ENCODE results near the gene TPSG1. TPM values are rescaled to one million over a fixed set of nuclear protein-coding genes. Genes with fewer than 3 reads are reported as not detected.
"Not testable (repeated sequence)": the region's sequence is repeated elsewhere in the genome, so short reads cannot be mapped to it uniquely, and the experiment has no call there.

Gene TPSG1
- total and polyA plus RNA-seq, 2 experiments from 2014 or later: 0.77 TPM; not detected in 1

DNA sequence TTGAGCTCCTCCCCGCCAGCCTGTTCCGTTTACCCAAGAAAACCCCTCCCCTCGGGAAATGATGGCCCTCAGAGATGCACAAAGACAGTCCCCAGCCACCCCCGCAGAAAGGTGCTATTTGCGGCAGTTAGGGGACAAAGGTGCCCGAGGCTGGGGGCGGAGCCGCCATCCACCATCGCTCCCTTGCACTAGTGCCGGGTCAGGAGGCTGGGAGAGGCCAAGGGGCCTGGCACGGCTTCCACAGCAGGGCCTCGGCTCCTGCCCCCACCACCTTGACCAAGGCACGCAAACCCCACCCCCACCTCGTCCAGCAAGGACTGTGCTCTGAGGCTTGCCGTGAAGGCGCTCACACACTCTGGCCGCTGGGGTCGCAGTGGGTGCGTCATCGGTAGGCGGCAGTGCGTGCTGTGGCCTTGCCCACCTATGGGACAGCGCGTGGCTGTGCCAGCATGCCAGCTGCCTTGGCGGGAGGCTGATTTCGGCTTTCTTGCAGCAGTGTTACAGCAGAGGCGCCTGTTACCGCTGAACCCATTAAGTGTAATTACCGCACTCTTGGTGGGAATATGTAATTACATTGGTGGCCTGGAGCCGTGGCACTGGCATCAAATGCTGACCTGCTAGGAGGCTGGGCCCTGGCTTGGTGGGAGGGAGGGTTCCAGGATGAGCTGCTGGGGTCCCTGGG lies 31.8 kb downstream of the TPSG1 start:
- Histone ChIP-seq H3K27me3 (no peaks in the 10 kb centered on the region), H3K9me3 (ENCODE audit: low read depth) (no peaks in the 10 kb centered on the region), H3K36me3 (no peaks in the 10 kb centered on the region), H3K4me1 (ENCODE audit: low read depth) (no peaks in the 10 kb centered on the region), H3K4me3 (no peak overlapping the region), H3K27ac (no peak overlapping the region)
- DNase-seq (ENCODE audit: low read depth in 1 of 2, low spot score in 1 of 2): no peak
- TF ChIP-seq, protein P1, sequence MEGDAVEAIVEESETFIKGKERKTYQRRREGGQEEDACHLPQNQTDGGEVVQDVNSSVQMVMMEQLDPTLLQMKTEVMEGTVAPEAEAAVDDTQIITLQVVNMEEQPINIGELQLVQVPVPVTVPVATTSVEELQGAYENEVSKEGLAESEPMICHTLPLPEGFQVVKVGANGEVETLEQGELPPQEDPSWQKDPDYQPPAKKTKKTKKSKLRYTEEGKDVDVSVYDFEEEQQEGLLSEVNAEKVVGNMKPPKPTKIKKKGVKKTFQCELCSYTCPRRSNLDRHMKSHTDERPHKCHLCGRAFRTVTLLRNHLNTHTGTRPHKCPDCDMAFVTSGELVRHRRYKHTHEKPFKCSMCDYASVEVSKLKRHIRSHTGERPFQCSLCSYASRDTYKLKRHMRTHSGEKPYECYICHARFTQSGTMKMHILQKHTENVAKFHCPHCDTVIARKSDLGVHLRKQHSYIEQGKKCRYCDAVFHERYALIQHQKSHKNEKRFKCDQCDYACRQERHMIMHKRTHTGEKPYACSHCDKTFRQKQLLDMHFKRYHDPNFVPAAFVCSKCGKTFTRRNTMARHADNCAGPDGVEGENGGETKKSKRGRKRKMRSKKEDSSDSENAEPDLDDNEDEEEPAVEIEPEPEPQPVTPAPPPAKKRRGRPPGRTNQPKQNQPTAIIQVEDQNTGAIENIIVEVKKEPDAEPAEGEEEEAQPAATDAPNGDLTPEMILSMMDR (IDR thresholded peaks at IDR 0.05; ENCODE audit: low read depth, low read length): no peak

DNA sequence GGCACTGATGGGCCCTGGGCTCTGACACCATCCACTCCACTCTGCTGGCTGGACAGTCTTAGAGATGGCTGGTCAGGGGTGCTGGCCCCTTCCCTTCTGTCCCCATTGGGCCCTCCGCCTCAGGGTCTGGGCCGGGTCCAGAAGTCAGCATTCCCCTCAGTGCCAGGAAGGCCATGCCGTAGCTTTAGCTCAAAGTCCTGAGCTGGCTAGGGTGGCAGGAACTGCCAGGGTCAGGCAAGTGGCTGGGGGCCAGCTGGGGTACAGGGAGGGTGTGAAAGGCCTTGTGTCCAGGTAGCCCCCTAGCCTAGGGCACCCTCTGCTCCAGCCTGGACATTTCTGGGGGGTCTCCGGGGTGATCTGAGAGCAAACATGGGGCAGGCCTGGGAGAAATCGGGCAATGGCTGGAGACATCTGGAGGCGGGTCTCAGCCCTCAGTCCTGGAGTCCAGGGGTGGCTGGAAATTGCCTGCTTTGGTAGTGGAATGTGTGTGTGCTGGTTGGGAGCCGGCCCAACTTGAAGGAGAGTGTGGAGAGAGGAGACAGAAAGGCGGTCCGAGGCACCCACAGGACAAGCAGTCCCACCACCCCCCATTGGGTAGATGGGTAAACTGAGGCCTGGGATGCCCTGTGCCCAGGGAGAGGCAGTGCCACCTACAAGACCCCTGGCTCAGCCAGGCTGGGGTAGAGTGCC lies 32.5 kb downstream of the TPSG1 start:
- TF ChIP-seq, protein P1 (IDR thresholded peaks at IDR 0.05; ENCODE audit: low read depth, low read length): no peak
- no peaks in the 10 kb centered on the region for H3K4me1 ChIP-seq (ENCODE audit: low read depth)

DNA sequence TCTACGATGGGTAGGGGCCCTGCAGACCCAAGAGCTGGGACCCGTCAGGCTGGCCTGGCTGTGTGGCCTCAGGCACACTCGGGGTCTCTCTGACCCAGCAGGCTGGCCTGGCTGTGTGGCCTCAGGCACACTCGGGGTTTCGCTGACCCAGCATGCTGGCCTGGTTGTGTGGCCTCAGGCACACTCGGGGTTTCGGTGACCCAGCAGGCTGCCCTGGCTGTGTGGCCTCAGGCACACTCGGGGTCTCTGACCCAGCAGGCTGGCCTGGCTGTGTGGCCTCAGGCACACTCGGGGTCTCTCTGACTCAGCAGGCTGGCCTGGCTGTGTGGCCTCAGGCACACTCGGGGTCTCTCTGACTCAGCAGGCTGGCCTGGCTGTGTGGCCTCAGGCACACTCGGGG lies 34.3 kb downstream of the TPSG1 start:
- not testable (repeated sequence) for H3K9me3 ChIP-seq (ENCODE audit: low read depth); DNase-seq (ENCODE audit: low read depth in 1 of 2, low spot score in 1 of 2); H3K27me3 ChIP-seq; H3K27ac ChIP-seq; H3K36me3 ChIP-seq; H3K4me3 ChIP-seq; H3K4me1 ChIP-seq (ENCODE audit: low read depth)

More for the DNA sequence above, 32.5 kb downstream of the TPSG1 start:
- Histone ChIP-seq H3K36me3 (no peaks in the 10 kb centered on the region), H3K9me3 (ENCODE audit: low read depth) (no peaks in the 10 kb centered on the region), H3K4me3 (no peak overlapping the region), H3K27ac (no peak overlapping the region), H3K27me3 (no peaks in the 10 kb centered on the region)
- DNase-seq (ENCODE audit: low read depth in 1 of 2, low spot score in 1 of 2): no peak

DNA sequence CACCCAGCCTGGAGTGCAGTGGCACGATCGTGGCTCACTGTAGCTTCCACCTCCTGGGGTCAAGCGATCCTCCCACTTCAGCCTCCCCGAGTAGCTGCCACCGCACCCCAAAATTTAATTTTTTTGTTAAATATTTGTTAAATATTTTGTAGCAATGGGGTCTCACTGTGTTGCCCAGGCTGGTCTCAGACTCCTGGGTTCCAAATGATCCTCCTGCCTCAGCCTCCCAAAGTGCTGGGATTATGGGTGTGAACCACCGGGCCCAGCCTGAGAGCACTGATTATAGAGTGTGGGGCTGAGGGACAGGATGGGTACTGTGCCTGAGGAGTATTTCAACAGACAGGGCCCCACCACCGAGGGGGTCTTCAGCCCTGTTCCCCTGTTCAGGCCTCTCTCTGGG lies 35.6 kb downstream of the TPSG1 start:
- Histone ChIP-seq H3K9me3 (ENCODE audit: low read depth) (no peaks in the 10 kb centered on the region), H3K4me1 (ENCODE audit: low read depth) (no peaks in the 10 kb centered on the region), H3K4me3 (no peak overlapping the region), H3K36me3 (no peaks in the 10 kb centered on the region), H3K27ac (no peak overlapping the region), H3K27me3 (no peaks in the 10 kb centered on the region)
- TF ChIP-seq, protein P1 (IDR thresholded peaks at IDR 0.05; ENCODE audit: low read depth, low read length): no peak
- DNase-seq (ENCODE audit: low read depth in 1 of 2, low spot score in 1 of 2): no peak

DNA sequence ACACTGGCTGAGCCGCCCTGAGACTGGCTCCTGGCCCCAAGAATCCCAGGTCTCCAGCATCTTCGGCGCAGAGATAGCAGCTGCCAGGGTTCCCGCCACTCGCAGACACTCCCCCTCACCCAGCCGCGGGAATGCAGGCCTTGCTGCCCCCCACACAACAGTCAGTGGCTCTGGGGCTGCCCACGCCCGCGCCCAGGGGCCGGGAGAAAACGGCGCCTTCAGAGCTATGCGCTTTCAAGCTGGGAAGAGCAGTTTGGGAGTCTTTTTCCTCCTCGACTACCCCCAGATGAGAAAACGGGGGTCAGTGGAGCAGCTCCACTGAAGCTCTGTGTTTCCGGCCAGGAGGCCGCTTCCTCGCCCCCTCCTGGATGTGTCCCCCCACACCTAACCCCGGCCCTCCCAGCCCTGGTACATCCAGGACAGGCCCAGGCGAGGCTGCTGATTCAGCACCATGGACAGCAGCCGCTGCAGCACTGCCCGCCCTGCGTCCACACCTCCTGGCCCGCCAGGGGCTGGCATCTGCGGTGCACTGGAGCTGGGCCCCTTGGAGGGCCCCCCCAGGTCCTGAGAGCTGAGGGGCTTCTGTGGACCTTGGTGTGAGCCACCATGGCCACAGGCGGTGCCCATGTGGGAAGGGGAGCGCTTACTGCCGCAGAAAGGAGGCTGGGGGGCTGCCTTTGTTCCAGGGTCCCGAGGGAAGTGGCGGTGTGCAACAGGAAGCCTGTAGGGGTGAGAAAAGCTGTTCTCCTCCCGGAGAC lies 36.5 kb downstream of the TPSG1 start:
- Histone ChIP-seq H3K4me3 (no peak overlapping the region), H3K27me3 (no peaks in the 10 kb centered on the region), H3K36me3 (no peaks in the 10 kb centered on the region), H3K9me3 (ENCODE audit: low read depth) (no peaks in the 10 kb centered on the region), H3K27ac (no peak overlapping the region), H3K4me1 (ENCODE audit: low read depth) (no peaks in the 10 kb centered on the region)
- peak; percentile 49 to 87 for DNase-seq (ENCODE audit: low read depth in 1 of 2, low spot score in 1 of 2)
- TF ChIP-seq, protein P1 (IDR thresholded peaks at IDR 0.05; ENCODE audit: low read depth, low read length): no peak

DNA sequence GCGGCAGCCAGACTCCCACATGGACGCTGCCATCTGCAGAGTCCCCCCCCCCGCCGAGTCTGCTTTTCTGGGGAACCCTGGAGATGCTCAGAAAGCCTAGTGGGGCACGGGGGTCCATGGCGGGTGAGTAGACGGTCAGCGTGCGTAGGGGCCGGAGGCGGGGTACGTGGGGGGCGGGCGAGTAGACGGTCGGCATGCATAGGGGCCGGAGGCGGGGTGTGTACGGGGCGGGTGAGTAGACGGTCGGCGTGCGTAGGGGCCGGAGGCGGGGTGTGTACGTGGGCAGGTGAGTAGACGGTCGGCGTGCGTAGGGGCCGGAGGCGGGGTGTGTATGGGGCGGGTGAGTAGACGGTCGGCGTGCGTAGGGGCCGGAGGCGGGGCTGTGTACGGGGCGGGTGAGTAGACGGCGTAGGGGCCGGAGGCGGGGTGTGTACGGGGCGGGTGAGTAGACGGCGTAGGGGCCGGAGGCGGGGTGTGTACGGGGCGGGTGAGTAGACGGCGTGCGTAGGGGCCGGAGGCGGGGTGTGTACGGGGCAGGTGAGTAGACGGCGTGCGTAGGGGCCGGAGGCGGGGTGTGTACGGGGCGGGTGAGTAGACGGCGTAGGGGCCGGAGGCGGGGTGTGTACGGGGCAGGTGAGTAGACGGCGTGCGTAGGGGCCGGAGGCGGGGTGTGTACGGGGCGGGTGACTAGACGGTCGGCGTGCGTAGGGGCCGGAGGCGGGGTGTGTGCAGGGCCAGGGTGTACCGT lies 39.4 kb downstream of the TPSG1 start:
- not testable (repeated sequence) for H3K27ac ChIP-seq; H3K4me1 ChIP-seq (ENCODE audit: low read depth); DNase-seq (ENCODE audit: low read depth in 1 of 2, low spot score in 1 of 2); H3K36me3 ChIP-seq; H3K4me3 ChIP-seq; H3K9me3 ChIP-seq (ENCODE audit: low read depth); H3K27me3 ChIP-seq
